ENCODE measurements around the gene KDSR.

Gene KDSR

DNA sequence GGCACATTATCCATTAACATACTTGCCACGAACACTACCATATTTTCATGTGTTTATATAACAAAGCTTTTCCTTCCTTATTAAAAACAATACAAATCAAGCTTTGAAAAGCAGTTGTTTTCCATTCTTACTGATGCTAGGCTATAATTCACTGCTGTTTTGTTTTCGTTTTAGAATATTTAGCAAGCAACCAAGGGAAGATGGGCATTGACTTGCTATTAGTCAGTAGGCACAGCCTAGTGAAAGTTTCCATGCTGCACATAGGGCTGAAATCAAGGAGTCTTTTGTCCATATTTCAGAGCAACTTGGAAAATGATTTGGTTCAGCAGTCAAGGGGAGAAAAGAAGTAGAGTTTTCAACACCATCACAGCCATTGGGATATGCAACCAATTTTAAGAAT, 78.7 kb downstream of the KDSR start:
- TF ChIP-seq, protein P1, sequence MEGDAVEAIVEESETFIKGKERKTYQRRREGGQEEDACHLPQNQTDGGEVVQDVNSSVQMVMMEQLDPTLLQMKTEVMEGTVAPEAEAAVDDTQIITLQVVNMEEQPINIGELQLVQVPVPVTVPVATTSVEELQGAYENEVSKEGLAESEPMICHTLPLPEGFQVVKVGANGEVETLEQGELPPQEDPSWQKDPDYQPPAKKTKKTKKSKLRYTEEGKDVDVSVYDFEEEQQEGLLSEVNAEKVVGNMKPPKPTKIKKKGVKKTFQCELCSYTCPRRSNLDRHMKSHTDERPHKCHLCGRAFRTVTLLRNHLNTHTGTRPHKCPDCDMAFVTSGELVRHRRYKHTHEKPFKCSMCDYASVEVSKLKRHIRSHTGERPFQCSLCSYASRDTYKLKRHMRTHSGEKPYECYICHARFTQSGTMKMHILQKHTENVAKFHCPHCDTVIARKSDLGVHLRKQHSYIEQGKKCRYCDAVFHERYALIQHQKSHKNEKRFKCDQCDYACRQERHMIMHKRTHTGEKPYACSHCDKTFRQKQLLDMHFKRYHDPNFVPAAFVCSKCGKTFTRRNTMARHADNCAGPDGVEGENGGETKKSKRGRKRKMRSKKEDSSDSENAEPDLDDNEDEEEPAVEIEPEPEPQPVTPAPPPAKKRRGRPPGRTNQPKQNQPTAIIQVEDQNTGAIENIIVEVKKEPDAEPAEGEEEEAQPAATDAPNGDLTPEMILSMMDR (IDR thresholded peaks at IDR 0.05) = no peak
- TF ChIP-seq ZFX (IDR thresholded peaks at IDR 0.05; ENCODE audit: borderline replicate concordance) = no peak
- H3K27ac ChIP-seq = no peak overlapping the region

DNA sequence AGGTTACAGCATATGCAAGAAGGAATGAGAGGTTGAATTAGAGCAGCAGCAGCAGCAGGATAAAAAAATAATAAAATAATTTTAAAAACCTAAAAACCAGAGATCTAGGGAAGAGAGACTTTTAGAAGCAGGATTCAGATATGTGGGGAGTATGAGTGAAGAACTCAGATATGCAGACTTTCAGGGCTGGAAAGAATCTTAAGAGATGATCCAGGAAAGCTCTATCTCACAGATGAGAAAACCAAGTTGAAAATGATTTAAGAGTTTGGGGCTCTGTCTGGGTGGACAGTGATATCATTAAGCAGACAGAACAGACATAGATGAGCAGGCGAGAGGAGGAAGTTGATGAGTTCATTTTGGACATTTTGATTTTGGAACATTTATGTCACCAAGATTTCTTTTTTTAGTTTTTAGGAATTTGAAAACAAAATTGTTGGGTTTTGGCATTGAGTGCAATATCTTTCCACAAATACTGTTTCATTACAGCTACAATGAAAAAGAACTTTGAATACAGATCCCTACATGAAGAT, 79.2 kb downstream of the KDSR start:
- H3K27ac ChIP-seq = no peak overlapping the region
- TF ChIP-seq, protein P1 (IDR thresholded peaks at IDR 0.05) = no peak
- no peak for TF ChIP-seq ZFX (IDR thresholded peaks at IDR 0.05; ENCODE audit: borderline replicate concordance)

DNA sequence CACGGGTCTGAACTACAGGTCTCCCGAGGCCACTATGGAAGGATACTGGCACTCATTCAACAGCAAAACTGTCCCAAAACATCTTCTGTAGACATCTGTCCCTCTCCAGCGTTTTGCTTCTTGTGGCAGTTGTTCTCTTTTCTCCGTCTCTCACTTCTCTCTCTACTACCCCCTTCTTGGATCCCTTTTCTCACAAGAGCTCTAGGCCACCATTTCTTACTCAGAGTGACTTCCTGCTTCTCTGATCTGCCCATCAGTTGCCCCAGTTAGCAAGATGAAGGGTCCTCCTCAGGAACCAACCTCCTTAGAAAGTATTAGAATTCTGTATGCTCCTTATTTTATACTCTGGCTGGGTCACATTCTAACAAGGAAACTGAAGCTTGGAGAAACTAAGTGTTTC, 80.1 kb downstream of the KDSR start:
- no peak overlapping the region for H3K27ac ChIP-seq
- TF ChIP-seq, protein P1 (IDR thresholded peaks at IDR 0.05) = no peak
- no peak for TF ChIP-seq ZFX (IDR thresholded peaks at IDR 0.05; ENCODE audit: borderline replicate concordance)

DNA sequence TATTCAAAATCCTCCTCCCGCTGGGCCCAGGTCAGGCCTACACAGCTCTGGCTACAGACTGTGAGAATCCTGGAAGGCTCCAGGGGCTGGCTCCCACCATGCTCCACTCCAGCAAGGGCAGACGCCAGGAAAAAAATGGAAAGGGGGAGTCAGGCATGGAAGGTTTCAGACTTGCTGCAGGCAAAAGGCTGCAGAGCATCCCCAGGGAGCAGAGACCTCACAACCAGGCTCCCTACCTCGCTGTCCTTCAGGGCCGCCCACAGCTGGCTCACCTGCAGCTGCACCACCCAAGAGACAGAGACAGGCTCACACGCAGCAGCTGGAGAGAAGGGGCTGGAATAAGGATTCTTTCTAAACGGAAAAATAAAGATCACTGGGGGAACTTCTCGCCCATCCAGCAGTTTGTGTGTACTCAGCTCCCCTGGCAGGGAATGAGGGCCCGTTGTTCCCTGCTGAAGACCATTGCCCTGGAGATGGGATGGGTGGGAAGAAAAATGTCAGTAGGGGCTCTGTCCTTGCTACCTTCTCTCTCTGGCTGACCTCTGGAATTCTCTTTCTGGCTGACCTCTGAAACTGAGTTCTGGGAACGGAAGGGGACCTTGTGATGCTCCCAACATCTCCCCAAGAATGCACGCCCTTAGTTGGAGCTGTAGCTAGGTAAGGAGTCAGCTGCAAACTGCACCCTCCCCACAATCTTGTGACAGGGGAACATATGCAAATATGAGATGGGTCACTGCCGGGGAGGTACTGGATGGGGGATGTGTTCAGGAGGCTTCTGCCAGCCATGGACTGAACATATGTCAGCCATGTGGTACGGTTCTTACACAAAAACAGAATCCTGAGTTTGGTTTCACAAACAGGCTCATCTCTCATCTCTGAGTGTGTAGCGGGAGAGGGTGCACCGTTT, 81.9 kb downstream of the KDSR start:
- no peak for TF ChIP-seq ZFX (IDR thresholded peaks at IDR 0.05; ENCODE audit: borderline replicate concordance)
- TF ChIP-seq, protein P1 (IDR thresholded peaks at IDR 0.05) = no peak
- no peak overlapping the region for H3K27ac ChIP-seq

DNA sequence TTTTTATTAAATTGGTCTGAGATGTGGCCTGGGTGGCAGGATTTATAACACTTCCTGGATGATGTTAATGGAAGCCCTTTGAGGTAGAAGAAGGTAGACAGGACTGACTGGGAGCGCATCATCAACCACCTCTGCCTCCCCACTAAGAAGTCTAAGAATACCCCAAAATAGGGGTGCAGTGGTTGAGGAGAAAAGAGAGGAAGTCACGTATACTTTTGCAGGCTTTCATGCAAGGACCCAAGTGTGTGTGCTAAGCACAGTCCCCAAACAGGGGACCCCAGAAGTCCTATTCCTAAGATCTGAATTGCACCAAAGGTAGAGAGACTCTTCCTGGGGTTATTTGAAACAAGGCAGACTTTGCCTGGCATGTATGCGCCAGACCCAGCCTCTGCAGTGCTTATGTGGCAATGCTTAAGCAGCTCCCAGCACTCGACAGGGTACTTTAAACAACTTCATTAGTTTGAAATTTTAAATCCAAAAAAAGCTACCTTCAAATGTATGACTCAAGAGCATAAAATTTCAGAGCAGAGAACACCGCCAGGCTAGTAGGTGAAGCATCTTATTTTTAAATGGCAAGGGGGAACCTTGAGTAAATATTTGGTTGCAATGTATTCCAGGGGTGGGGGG, 82.7 kb downstream of the KDSR start:
- H3K27ac ChIP-seq = no peak overlapping the region
- TF ChIP-seq ZFX (IDR thresholded peaks at IDR 0.05; ENCODE audit: borderline replicate concordance) = no peak
- TF ChIP-seq, protein P1 (IDR thresholded peaks at IDR 0.05) = no peak

DNA sequence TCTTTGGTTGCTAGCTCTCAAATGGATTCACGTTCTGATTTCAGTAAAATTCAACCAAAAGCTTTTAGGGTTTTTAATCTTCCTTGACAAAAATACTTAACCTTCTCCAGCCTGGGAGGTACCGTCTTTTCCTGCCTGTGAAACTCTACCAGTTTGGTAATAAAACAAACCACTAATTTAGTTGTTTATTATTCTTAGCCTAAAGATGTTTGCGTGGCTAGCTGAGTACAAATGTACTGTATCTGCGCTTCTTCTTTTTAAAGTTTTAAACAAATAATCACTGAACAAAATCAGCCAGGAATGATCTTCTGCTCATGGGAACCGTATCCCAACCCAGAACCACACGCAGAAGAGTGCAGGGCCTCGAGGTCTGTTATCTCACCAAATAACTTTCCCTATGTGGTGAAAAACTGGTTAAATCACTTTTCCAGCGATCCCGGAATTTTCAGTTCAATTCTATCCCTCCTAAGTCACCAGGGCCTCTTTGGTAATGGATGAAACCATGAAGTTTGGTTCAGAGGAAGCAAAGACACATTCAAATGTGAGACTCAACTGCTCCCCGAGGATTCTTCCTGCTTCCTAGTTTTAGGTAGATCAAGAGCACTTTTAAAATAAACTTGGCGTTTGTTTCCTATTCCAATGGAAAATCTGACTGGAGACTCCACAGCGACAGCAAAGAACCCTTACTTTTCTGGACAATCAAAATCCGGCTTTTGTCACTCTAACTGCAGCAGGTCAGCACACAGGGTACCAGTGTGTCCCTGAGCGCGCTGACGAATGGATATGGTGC, 83.5 kb downstream of the KDSR start:
- H3K27ac ChIP-seq = no peak overlapping the region
- no peak for TF ChIP-seq ZFX (IDR thresholded peaks at IDR 0.05; ENCODE audit: borderline replicate concordance)
- TF ChIP-seq, protein P1 (IDR thresholded peaks at IDR 0.05) = no peak

Data from 22Rv1 (cell line).